GM18873 (cell line): ENCODE measurements around the gene TRERF1.
"Not testable (repeated sequence)": the region's sequence is repeated elsewhere in the genome, so short reads cannot be mapped to it uniquely, and the experiment has no call there.

Source experiments
- ATAC-seq: cut with Tn5 transposase; IDR thresholded peaks from one replicate; pipeline ENCODE4 v1.9.1; 2021; ENCODE audit warnings: mild to moderate bottlenecking, moderate library complexity, moderate number of reproducible peaks; ENCODE audit not compliant: unreplicated experiment, low FRiP score

TRERF1 gene

GRCh38 chr6:42341771-42342553, 109.8 kb downstream of the TRERF1 start:
- no peak for ATAC-seq

GRCh38 chr6:42341221-42341620, 110.5 kb downstream of the TRERF1 start:
- no peak for ATAC-seq

GRCh38 chr6:42340511-42340910, 111.2 kb downstream of the TRERF1 start:
- ATAC-seq, result no peak

DNA sequence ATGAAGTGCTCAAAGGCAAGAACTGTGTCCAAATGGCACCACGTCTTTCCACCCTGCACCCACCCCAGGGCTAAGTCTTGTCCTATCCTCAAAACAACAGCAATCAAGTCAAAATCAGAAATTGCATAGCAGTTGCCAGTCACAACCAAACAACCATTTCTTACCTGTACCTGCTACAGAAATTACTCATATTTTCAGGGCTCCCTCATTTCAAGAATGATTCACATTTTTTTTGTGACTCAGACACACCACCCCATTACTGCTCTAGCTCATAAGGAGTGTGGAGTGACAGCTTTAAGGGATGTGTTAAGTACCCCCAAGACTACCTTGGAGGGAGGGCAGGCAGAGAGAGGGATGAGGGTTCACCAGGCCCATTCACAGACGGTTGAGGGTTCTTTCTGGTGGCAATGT, 111.7 kb downstream of the TRERF1 start:
- no peak for ATAC-seq

- no peak for ATAC-seq
Measured at GRCh38 chr6:42338744-42339222, 112.9 kb downstream of the TRERF1 start.

GRCh38 chr6:42337985-42338743, 113.6 kb downstream of the TRERF1 start:
- ATAC-seq, result no peak

DNA sequence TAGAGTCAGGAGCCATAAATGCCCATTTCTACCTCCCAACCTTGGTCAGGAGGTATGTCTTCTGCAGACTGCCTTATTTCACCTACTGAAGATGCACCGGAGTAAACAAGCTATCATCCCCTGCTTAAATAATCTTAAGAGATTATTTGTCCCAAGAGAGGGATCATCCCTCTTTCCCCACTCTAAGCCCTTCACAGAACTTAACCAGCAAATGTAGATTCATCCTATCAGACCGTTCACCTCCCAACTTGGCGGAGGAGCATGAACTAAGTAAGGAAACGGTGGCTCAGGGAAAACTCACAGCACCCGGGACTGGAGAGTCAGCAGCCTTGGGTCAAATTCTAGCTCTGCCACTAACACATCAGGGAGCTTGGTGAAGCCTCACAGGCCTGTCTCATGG, 115.3 kb downstream of the TRERF1 start:
- ATAC-seq, result no peak

DNA sequence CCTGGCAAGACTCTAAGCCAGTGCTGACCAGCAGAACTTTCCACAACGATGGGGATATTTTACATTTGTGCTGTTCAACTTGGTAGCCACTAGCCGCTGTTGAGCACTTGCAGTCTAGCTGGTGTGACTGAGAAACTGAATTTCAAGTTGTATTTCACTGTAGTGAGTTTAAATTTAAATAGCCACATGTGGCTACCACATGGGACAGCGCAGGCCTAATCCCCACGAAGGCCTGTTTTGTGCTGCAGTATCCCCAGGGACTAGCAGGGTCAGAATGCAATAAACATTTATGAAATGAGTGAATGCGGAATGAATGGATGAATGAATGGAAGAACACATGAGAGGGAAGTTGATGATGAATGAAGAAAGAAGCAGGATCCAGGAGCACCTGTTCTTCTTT, 115.8 kb downstream of the TRERF1 start:
- ATAC-seq, result no peak

GRCh38 chr6:42334870-42335269, 116.9 kb downstream of the TRERF1 start:
- ATAC-seq, result no peak

GRCh38 chr6:42333612-42334011, 118.1 kb downstream of the TRERF1 start:
- ATAC-seq, result no peak

DNA sequence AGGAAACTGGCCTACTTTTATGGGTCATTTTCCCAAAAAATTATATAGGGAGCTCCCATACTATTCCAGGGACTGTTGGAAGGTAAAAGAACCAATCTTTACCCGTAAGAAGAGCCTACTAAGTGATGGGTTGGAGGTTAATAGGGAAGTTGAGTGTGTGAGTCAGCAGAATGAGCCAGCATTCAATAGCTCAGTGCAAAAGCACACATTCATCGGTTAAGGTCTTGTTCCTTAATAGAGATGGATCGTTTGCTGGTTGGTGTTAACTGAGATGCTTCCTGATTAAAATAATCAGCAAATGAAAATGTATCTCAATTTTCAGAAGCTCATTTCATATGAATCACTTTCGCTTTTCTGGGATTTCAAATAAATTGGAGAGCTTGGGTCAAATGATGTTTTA, 118.8 kb downstream of the TRERF1 start:
- ATAC-seq, result no peak

GRCh38 chr6:42331019-42331418, 120.7 kb downstream of the TRERF1 start:
- no peak for ATAC-seq

DNA sequence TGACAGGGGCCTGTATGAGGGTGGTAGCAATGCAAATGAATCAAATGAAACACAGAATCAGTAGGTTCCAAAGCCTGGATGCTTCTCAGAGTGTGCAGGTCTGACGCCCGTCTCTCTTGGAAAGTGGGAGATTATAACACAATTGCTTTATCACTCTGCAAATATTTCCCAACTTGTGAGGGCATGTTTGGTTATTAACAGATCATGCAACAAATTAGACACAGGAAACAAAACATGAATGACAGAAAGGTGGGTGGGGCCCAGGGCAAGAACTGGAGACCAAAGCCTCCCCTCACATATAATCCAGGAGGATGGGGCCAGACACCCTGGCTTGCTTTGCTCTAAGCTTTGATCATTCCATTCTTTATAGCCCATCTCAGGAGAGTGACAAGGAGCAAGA, 125.5 kb downstream of the TRERF1 start:
- no peak for ATAC-seq

DNA sequence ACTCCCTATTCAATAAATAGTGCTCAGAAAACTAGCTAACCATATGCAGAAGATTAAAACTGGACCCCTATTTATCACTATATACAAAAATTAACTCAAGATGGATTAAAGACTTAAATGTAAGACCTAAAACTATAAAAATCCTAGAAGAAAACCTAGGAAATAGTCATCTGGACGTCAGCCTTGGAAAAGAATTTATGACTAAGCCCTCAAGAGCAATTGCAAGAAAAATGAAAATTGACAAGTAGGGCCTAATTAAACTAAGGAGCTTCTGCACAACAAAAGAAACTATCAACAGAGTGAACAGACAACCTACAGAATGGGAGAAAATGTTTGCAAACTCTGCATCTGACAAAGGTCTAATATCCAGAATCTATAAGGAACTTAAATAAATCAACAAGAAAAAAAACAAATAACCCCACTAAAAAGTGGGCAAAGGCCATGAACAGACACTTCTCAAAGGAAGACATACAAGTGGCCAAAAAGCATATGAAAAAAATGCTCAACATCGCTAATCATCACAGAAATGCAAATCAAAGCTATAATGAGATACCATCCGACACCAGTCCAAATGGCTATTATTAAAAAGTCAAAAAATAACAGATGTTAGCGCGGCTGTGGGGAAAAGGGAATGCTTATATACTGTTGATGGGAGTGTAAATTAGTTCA, 126.9 kb downstream of the TRERF1 start:
- not testable (repeated sequence) for ATAC-seq

DNA sequence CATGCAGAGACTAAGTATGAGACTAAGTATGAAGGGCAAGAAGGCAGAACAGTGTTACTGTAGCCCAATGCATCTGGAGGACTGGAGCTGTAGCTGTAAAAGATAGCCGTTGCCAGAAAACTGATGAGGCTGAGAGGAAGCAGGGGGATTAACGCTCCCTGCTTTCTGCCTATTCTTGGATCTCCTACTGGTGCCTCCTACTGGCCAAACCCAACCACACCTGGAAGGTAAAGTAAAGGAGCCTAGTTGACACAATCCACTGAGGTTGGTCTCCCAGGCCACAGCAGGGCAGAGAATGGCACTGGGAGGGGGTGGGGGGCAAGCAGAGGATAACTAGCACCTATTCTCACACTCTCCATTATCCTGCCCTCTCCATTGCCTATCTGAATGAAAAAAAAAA, 129.1 kb downstream of the TRERF1 start:
- ATAC-seq, result no peak

DNA sequence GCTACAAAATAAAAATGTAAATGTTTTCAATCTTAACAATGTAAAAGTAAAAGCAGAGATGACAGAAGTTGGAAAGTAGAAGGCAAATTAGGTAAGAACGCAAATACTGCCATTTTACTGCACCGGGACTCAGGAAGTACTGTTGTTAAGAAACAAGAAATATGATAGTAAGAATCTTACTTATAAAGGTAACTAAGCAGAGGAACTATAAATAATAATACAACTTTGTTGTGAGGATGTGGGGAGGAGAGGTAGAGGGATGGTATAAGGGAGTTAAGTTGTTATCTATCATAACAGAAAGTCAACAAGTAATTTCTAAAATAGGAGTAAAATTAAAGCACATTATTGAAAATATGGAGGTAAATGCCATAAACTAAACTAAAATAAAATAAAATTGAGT, 129.8 kb downstream of the TRERF1 start:
- no peak for ATAC-seq

DNA sequence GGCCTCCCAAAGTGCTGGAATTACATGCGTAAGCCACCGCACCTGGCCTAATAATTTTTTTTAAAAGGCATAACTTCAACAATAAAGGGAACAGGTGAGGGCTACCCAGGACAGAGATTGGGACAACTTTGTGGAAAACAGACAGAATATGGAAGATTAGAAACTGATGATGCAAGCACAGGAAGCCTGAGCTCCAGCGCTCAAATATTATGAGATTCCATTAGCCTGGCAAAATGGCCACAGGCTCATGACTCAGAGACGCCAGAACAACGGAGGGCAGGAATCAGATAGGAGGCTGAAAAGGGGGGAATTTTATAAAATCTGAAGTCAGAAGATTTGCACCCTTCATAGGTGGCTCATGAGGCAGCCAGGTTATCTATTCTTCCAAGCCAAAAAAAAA, 131.0 kb downstream of the TRERF1 start:
- no peak for ATAC-seq

GRCh38 chr6:42318480-42318879, 133.2 kb downstream of the TRERF1 start:
- no peak for ATAC-seq

- ATAC-seq, result no peak
Measured at GRCh38 chr6:42316981-42317380, 134.7 kb downstream of the TRERF1 start.

DNA sequence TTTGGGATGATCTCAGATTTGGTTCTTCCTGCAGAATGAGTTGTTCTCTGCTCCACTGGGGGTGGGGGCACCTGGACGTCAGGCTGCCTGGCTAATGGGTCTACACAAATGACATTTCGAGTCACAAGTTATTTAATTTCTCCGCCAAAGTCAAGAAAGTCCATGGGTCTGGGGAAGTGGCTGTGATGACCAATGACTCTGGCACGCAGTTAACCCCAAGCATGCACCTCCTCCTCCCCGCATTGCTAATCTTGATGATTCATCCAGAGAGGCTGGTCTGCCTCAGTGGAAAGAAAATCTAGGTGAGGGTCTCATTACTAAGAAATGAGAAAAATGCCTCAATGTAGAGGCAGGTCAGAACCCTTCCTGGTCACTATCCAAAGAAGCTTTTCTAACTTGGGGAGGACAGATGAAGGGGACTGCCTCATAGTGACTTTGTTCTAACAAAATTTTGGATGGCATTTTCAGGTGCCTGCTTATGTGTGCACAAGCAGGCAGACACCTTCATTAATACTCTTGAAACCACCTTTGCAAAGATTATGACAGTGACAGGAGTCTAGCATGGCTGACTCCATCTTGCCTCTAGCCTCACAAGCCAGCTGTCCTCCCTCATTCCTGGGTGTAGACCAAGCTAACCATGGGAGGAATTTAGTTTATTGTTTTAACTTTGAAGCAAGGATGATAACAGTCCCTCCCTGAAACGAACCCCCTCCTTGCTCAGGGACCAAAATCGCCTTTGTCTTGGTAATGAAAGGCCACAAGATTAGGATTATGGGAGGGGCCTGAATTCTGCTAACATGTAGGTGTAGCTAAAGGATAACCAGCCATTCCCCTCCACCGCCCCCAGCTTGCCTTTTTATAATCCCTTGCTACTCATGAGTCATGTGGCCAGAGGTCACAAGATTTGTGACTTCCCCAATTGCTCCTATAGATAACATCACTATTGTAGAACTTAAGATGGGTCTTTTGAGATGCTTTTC, 135.4 kb downstream of the TRERF1 start:
- ATAC-seq, result no peak
